HG03571 (cell line): ENCODE results near the gene SMAD1.
"Not testable (repeated sequence)": the region's sequence is repeated elsewhere in the genome, so short reads cannot be mapped to it uniquely, and the experiment has no call there.

ENCODE experiments used
- ATAC-seq: cut with Tn5 transposase; IDR thresholded peaks from one replicate; pipeline ENCODE4 v1.9.1; 2021; ENCODE audit not compliant: unreplicated experiment

Gene SMAD1

GRCh38 chr4:145554691-145555090 is 73.0 kb downstream of the SMAD1 start:
- no peak for ATAC-seq

- peak; percentile 83 for ATAC-seq
Observed at GRCh38 chr4:145557720-145558119, 76.1 kb downstream of the SMAD1 start.

GRCh38 chr4:145563293-145563985 is 81.8 kb downstream of the SMAD1 start:
- no peak for ATAC-seq

GRCh38 chr4:145564540-145564939 is 82.9 kb downstream of the SMAD1 start:
- ATAC-seq: no peak

- no peak for ATAC-seq
Observed at GRCh38 chr4:145565328-145565727, 83.7 kb downstream of the SMAD1 start.

GRCh38 chr4:145566086-145566708 is 84.5 kb downstream of the SMAD1 start:
- ATAC-seq: no peak

- ATAC-seq: no peak
Observed at GRCh38 chr4:145566768-145567167, 85.1 kb downstream of the SMAD1 start.

GRCh38 chr4:145567516-145567915 is 85.9 kb downstream of the SMAD1 start:
- no peak for ATAC-seq

- ATAC-seq: not testable (repeated sequence)
Observed at GRCh38 chr4:145574546-145574945, 92.9 kb downstream of the SMAD1 start.

GRCh38 chr4:145580906-145581305 is 99.3 kb downstream of the SMAD1 start:
- ATAC-seq: no peak

- no peak for ATAC-seq
Observed at GRCh38 chr4:145583191-145584055, 101.8 kb downstream of the SMAD1 start.

GRCh38 chr4:145587088-145587754 is 105.6 kb downstream of the SMAD1 start:
- ATAC-seq: no peak

GRCh38 chr4:145589381-145589780 is 107.7 kb downstream of the SMAD1 start:
- ATAC-seq: not testable (repeated sequence)

- ATAC-seq: no peak
Observed at GRCh38 chr4:145589916-145590702, 108.5 kb downstream of the SMAD1 start.

- ATAC-seq: no peak
Observed at GRCh38 chr4:145602129-145602760, 120.6 kb downstream of the SMAD1 start.

GRCh38 chr4:145605941-145606340 is 124.3 kb downstream of the SMAD1 start:
- no peak for ATAC-seq
